WTC11 (cell line): Measurements from ENCODE around the gene OR1M1.

Experiments
- ATF1 ChIP-seq: sonication (generic); formaldehyde crosslinking; IDR thresholded peaks from 2 replicates; pipeline ENCODE4 v1.8.1; 2023; ENCODE audit warnings: mild to moderate bottlenecking, moderate library complexity, missing genetic modification reagents
- ATF3 ChIP-seq: sonication (generic); formaldehyde crosslinking; conservative IDR thresholded peaks from 2 replicates; pipeline ENCODE4 v1.8.1; 2022; ENCODE audit warnings: mild to moderate bottlenecking, missing genetic modification reagents
- CTCF ChIP-seq: fragments of 200-600 bp; IDR thresholded peaks from 2 replicates; pipeline ENCODE4 v1.8.0; 2022; ENCODE audit warnings: antibody characterized with exemption
- FOXJ3 ChIP-seq: sonication (generic); formaldehyde crosslinking; IDR thresholded peaks from 2 replicates; pipeline ENCODE4 v1.9.0; 2021; ENCODE audit warnings: missing genetic modification reagents, mild to moderate bottlenecking, borderline replicate concordance
- MAX ChIP-seq: sonication (generic); formaldehyde crosslinking; IDR thresholded peaks from 2 replicates; pipeline ENCODE4 v1.8.0; 2022; ENCODE audit warnings: mild to moderate bottlenecking, missing genetic modification reagents
- NFATC4 ChIP-seq: fragments of 250-450 bp; sonication (Bioruptor Pico); IDR thresholded peaks from 2 replicates; pipeline ENCODE4 v1.9.0; 2021; ENCODE audit warnings: mild to moderate bottlenecking
- SMAD3 ChIP-seq: sonication (generic); formaldehyde crosslinking; IDR thresholded peaks from 2 replicates; pipeline ENCODE4 v1.8.0; 2022; ENCODE audit warnings: missing genetic modification reagents, mild to moderate bottlenecking, borderline replicate concordance
- ZNF317 ChIP-seq: sonication (generic); formaldehyde crosslinking; IDR thresholded peaks from 2 replicates; pipeline ENCODE4 v1.8.1; 2023; ENCODE audit warnings: low read depth, mild to moderate bottlenecking, moderate library complexity, missing genetic modification reagents, borderline replicate concordance

GRCh38 chr19:9139609-9140158, 52.8 kb downstream of the OR1M1 start:
- TF ChIP-seq NFATC4 (no peak), SMAD3 (CRISPR knock-in tag) (no peak), CTCF (no peak), MAX (no peak), FOXJ3 (CRISPR knock-in tag) (no peak), ATF1 (no peak), ZNF317 (CRISPR knock-in tag) (no peak), ATF3 (CRISPR knock-in tag) (no peak)
